Lower leg skin (tissue), 3 donors: ENCODE data around the gene AAMP.

ENCODE experiments used
- CTCF ChIP-seq, 3 donors: fragments of 450-650 bp; IDR thresholded peaks; one replicate each; pipeline ENCODE4 v1.5.1; 2016; ENCODE audit warnings: antibody characterized with exemption in 3 of 3, mild to moderate bottlenecking in 3 of 3, moderate library complexity in 2 of 3
- POLR2A ChIP-seq, 2 donors: fragments of 450-650 bp; IDR thresholded peaks; one replicate each; pipeline ENCODE4 v1.6.1; 2016 to 2017; ENCODE audit warnings: antibody characterized with exemption in 2 of 2, mild to moderate bottlenecking in 1 of 2, moderate library complexity in 1 of 2

- no peak for TF ChIP-seq CTCF (IDR thresholded peaks at IDR 0.05)
- TF ChIP-seq POLR2A (IDR thresholded peaks at IDR 0.05), result no peak
These were observed 3.9 kb upstream of the AAMP start for GRCh38 chr2:218273908-218274249.
